ENCODE measurements around the gene CCL15. TPM values are rescaled to one million over a fixed set of nuclear protein-coding genes. Genes with fewer than 3 reads are reported as not detected.

CCL15 gene
- total RNA-seq, 1 donor from 2014 or later, result not detected

- H3K4me3 ChIP-seq (ENCODE audit: low read depth, low read length), result no peak overlapping the region
- TF ChIP-seq CTCF (IDR thresholded peaks at IDR 0.05; ENCODE audit: insufficient read depth, low read length, poor library complexity, severe bottlenecking), result no peak
- no peak for DNase-seq (ENCODE audit: low read depth)
- peaks cover 3% of the 10 kb centered on the region for H3K27me3 ChIP-seq (ENCODE audit: control insufficient read depth, insufficient read depth, low read length)
- H3K36me3 ChIP-seq (ENCODE audit: control insufficient read depth, insufficient read depth, low read length), result no peaks in the 10 kb centered on the region
Measured at GRCh38 chr17:35953720-35954119, 47.6 kb downstream of the CCL15 start.

GRCh38 chr17:35949401-35949800 lies 52.0 kb downstream of the CCL15 start:
- Histone ChIP-seq H3K4me3 (ENCODE audit: low read depth, low read length) (no peak overlapping the region), H3K27me3 (ENCODE audit: control insufficient read depth, insufficient read depth, low read length) (peaks cover 3% of the 10 kb centered on the region), H3K36me3 (ENCODE audit: control insufficient read depth, insufficient read depth, low read length) (no peaks in the 10 kb centered on the region)
- no peak for TF ChIP-seq CTCF (IDR thresholded peaks at IDR 0.05; ENCODE audit: insufficient read depth, low read length, poor library complexity, severe bottlenecking)
- no peak for DNase-seq (ENCODE audit: low read depth)

- no peak for TF ChIP-seq CTCF (IDR thresholded peaks at IDR 0.05; ENCODE audit: insufficient read depth, low read length, poor library complexity, severe bottlenecking)
- Histone ChIP-seq H3K4me3 (ENCODE audit: low read depth, low read length) (no peak overlapping the region), H3K27me3 (ENCODE audit: control insufficient read depth, insufficient read depth, low read length) (peaks cover 3% of the 10 kb centered on the region), H3K36me3 (ENCODE audit: control insufficient read depth, insufficient read depth, low read length) (no peaks in the 10 kb centered on the region)
- DNase-seq (ENCODE audit: low read depth), result no peak
Measured at GRCh38 chr17:35948092-35948491, 53.3 kb downstream of the CCL15 start.

Other genes with a start within 250 kb of the CCL15 start
- not detected in 2 replicates for gene GAS2L2, start 248.3 kb downstream of the CCL15 start, total RNA-seq
- not detected in 2 replicates for gene C17orf50, start 240.7 kb downstream of the CCL15 start, total RNA-seq
- 0.17 TPM in 1 of 2 replicates, not detected in the other for gene MMP28, start 205.9 kb downstream of the CCL15 start, total RNA-seq
- 21.2 and 36.1 TPM in 2 replicates for gene TAF15, start 192.1 kb downstream of the CCL15 start, total RNA-seq
- not detected in 2 replicates for gene HEATR9, start 132.7 kb downstream of the CCL15 start, total RNA-seq
- not detected in 2 replicates for gene CCL5, start 121.2 kb downstream of the CCL15 start, total RNA-seq
- gene RDM1, start 70.8 kb downstream of the CCL15 start, total RNA-seq, result not detected in 2 replicates
- not detected in 2 replicates for gene LYZL6, start 57.8 kb downstream of the CCL15 start, total RNA-seq
- not detected in 2 replicates for gene CCL16, start 20.1 kb downstream of the CCL15 start, total RNA-seq
- gene CCL14, start 14.8 kb downstream of the CCL15 start, total RNA-seq, result not detected in 2 replicates
- gene CCL23, start 16.4 kb upstream of the CCL15 start, total RNA-seq, result not detected in 2 replicates
- not detected in 2 replicates for gene CCL18, start 62.7 kb upstream of the CCL15 start, total RNA-seq
- 0.71 and 1.3 TPM in 2 replicates for gene CCL3, start 88.6 kb upstream of the CCL15 start, total RNA-seq
- 0.27 TPM in 1 of 2 replicates, not detected in the other for gene CCL4, start 102.3 kb upstream of the CCL15 start, total RNA-seq
- gene TBC1D3B, start 175.1 kb upstream of the CCL15 start, total RNA-seq, result 6.3 TPM in 1 of 2 replicates, not detected in the other
- gene CCL3L1, start 195.2 kb upstream of the CCL15 start, total RNA-seq, result not detected in 2 replicates
- gene CCL4L2, start 209.5 kb upstream of the CCL15 start, total RNA-seq, result not detected in 2 replicates